SK-N-MC (cell line): ENCODE results near the gene SLC35A5.
A peak's percentile ranks its signal among the peaks of the same experiment; 100 is the strongest.
"Not testable (repeated sequence)": the region's sequence is repeated elsewhere in the genome, so short reads cannot be mapped to it uniquely, and the experiment has no call there.

Source experiments
- DNase-seq: peaks from one replicate; pipeline ENCODE4 v3.0.0-alpha.2; 2011; ENCODE audit warnings: low read depth, low spot score
- H3K27ac ChIP-seq: fragments of 200-600 bp; sonication (generic); 2 replicates; pipeline ENCODE4 v1.5.1; 2016; ENCODE audit warnings: mixed run types
- H3K36me3 ChIP-seq: fragments of 200-600 bp; sonication (generic); 2 replicates; pipeline ENCODE4 v1.6.1; 2017; ENCODE audit warnings: antibody characterized with exemption, low read length, mixed read lengths; ENCODE audit not compliant: insufficient read depth
- H3K4me3 ChIP-seq: fragments of 200-600 bp; sonication (generic); 2 replicates; pipeline ENCODE4 v1.5.1; 2016
- H3K9ac ChIP-seq: fragments of 200-600 bp; sonication (generic); 2 replicates; pipeline ENCODE4 v1.8.0; 2017; ENCODE audit warnings: mixed run types, mixed read lengths; ENCODE audit not compliant: insufficient read length
- H3K9me3 ChIP-seq: fragments of 200-600 bp; sonication (generic); 2 replicates; pipeline ENCODE4 v1.6.1; 2017; ENCODE audit warnings: low read depth, mild to moderate bottlenecking, antibody characterized with exemption, low read length, moderate library complexity, mixed read lengths
- EZH2 ChIP-seq: fragments of 200-600 bp; sonication (generic); IDR thresholded peaks from one replicate; pipeline ENCODE4 v1.6.1; 2017; ENCODE audit warnings: antibody characterized with exemption
- FOXP2 ChIP-seq: optimal IDR thresholded peaks from 2 replicates; pipeline ENCODE3; 2011; ENCODE audit warnings: mild to moderate bottlenecking, moderate library complexity; ENCODE audit not compliant: insufficient read depth; ENCODE audit errors: extremely low read length, control extremely low read depth
- POLR2AphosphoS5 ChIP-seq: IDR thresholded peaks from 2 replicates; pipeline ENCODE4 v1.6.1; 2012; ENCODE audit warnings: mild to moderate bottlenecking, low read depth, low read length, borderline replicate concordance

The SLC35A5 gene, protein sequence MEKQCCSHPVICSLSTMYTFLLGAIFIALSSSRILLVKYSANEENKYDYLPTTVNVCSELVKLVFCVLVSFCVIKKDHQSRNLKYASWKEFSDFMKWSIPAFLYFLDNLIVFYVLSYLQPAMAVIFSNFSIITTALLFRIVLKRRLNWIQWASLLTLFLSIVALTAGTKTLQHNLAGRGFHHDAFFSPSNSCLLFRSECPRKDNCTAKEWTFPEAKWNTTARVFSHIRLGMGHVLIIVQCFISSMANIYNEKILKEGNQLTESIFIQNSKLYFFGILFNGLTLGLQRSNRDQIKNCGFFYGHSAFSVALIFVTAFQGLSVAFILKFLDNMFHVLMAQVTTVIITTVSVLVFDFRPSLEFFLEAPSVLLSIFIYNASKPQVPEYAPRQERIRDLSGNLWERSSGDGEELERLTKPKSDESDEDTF

DNA sequence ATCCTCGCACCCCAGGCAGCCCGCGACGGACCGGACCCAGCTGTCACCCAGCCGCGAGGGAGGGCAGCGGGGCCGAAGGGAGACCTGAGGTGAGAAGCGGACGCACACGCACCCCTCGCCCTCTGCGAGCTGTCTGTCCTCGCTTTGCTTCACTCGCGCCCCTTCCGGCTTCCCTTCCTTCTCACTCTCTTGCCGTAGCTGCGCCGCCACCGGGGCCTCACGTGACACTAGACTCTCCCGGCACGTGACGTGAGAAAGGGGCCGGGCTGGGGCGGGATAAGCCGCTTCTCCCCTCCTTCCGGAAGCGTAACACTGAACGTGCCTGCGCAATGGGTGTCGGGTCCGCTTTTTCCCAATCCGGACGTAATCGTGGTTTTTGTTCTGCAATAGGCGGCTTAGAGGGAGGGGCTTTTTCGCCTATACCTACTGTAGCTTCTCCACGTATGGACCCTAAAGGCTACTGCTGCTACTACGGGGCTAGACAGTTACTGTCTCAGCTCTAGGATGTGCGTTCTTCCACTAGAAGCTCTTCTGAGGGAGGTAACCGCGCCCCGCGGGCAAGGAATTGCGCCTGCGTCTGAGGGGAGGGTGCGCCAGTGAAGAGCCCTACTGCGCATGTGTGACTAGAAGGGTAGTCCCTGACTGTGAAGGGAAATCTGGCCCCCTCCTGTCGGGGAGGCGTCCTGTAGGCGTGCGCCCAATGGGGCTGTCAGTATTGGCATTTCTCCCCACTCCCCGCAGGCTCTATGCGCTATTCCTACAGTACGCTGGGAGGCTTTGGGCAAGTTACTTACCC lies at the start of gene SLC35A5, which contains the start of gene ATG3:
SLC35A5 (plus strand) TSS at position 312 of the 796 bp plus-strand sequence. CDS start 1,359 bp downstream, outside the sequence.
ATG3 (minus strand) TSS at position 229 of the 796 bp plus-strand sequence. CDS start 434 bp downstream, outside the sequence.
- H3K36me3 ChIP-seq: peaks cover 9% of the 10 kb centered on the region
- H3K4me3 ChIP-seq: peak within 1 kb of the TSS; percentile 86
- no peaks in the 10 kb centered on the region for H3K9me3 ChIP-seq
- peak within 1 kb of the TSS; percentile 93 for H3K9ac ChIP-seq
- peak; percentile 93 for DNase-seq
- H3K27ac ChIP-seq: peak within 1 kb of the TSS; percentile 98
- TF ChIP-seq POLR2AphosphoS5: peak; percentile 94
- TF ChIP-seq FOXP2: no peak
- TF ChIP-seq EZH2: no peak

DNA sequence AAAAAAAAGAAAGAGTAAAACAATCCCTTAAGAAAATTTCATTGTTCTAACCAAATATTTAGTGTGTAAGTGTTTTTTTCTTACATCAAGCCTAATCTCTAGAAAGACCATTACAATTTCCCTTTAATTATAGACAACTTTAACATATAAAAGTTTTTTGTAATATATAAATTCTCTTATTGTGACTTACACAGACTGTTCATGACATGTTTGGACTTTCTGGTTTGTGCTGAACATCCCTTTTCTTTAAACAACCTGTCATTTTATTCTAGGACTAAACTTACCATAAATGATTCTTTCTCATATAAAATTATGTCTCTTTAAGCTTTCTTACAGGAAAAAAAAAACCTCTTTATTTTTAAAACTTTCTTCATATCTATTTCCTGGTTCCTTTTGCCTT lies 49.5 kb upstream of the SLC35A5 start:
- H3K27ac ChIP-seq: no peak overlapping the region
- no peaks in the 10 kb centered on the region for H3K9me3 ChIP-seq
- H3K36me3 ChIP-seq: no peaks in the 10 kb centered on the region
- H3K4me3 ChIP-seq: no peak overlapping the region
- no peak for DNase-seq
- TF ChIP-seq POLR2AphosphoS5 (no peak), EZH2 (no peak), FOXP2 (no peak)
- H3K9ac ChIP-seq: no peak overlapping the region

DNA sequence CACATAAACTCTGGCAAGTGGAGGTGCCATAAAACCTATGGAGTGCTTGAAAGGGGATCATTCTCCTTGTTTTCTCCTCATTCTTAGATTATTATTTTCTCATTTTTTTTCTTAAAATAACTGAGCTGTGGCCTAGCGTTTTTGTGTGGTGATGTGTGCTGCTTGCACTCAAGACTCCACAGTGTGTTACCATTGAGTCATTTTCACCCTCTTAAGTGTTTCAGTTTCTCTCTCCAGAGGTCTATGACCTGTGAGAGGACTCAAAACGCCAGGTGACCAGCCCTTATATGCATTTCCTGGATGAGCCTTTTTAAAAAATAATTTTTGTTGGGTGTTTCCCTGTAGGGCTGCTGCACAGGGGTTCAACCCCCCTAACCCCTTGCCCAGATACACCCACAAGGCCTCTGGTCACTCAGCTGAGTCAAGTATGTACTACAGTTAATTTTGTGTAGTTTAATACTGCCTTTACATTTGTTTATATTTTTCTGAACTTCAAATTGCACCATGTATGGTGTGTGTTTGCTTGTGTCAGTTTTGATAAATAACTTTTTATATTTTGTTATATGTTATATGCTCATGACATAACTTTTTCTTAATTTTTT lies 47.2 kb upstream of the SLC35A5 start:
- H3K4me3 ChIP-seq: no peak overlapping the region
- H3K9me3 ChIP-seq: no peaks in the 10 kb centered on the region
- H3K9ac ChIP-seq: no peak overlapping the region
- H3K36me3 ChIP-seq: no peaks in the 10 kb centered on the region
- no peak for TF ChIP-seq POLR2AphosphoS5
- no peak for TF ChIP-seq EZH2
- no peak for TF ChIP-seq FOXP2
- DNase-seq: no peak
- H3K27ac ChIP-seq: no peak overlapping the region

DNA sequence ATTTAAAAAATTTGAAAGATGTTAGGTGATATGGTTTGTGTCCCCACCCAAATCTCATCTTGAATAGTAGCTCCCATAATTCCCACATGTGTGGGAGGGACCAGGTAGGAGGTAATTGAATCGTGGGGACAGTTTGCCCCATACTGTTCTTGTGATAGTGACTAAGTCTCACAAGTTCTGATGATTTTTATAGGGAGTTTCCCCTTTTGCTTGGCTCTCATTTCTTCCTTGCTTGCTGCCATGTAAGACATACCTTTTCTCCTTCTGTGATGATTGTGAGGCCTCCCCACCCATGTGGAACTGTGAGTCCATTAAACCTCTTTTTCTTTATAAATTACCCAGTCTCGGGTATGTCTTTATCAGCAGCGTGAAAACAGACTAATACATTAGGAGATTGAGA lies 42.9 kb upstream of the SLC35A5 start:
- not testable (repeated sequence) for H3K27ac ChIP-seq, H3K4me3 ChIP-seq, H3K9me3 ChIP-seq, H3K9ac ChIP-seq, DNase-seq, H3K36me3 ChIP-seq

DNA sequence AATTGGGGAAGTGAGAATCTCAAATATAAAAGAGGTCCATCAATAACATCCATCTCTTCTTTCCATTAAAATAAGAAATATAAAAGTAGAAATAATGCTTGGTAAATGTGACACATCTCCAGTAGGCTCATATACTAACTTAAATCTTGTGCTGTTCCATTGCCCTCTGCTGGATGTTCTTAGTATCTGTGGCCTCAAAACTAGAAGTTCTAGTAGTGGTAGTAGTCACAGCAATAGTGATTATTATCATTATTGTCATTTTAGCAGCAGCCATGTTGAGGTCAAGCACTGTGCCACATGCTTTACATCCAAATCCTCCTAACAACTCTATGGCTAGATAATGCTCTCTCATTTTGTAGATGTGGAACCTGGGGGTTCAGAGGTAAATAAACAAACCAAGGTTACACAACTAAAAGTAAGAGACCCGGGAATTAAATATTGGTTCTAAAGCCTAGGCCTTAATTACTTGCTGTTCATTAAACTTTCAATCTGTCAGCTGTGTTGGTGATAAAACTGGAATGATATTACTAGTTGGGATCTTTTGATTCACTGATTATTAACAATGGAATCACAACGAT lies 42.3 kb upstream of the SLC35A5 start:
- TF ChIP-seq FOXP2 (no peak), EZH2 (no peak), POLR2AphosphoS5 (no peak)
- Histone ChIP-seq H3K27ac (no peak overlapping the region), H3K36me3 (no peaks in the 10 kb centered on the region), H3K9me3 (no peaks in the 10 kb centered on the region), H3K4me3 (no peak overlapping the region), H3K9ac (no peak overlapping the region)
- peak; percentile 22 for DNase-seq

DNA sequence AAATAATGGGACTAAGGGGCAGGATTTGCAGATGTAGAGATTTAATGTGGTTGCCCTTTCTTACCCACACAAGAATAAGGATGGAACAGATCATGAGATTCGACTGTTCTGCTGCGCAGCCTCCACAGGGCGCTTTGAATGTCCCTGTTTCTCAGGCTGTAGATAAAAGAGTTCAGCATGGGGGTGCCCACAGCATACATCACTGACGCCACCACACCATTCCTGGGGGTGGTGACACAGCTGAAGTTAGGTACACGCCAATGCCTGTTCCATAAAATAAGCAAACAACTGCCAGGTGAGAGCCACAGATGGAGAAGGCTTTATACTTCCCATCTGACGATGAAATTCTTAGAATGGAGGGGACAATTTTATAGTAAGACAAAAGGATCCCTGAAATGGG lies 37.7 kb upstream of the SLC35A5 start:
- not testable (repeated sequence) for H3K9ac ChIP-seq, H3K27ac ChIP-seq, H3K36me3 ChIP-seq, DNase-seq, H3K4me3 ChIP-seq, H3K9me3 ChIP-seq

DNA sequence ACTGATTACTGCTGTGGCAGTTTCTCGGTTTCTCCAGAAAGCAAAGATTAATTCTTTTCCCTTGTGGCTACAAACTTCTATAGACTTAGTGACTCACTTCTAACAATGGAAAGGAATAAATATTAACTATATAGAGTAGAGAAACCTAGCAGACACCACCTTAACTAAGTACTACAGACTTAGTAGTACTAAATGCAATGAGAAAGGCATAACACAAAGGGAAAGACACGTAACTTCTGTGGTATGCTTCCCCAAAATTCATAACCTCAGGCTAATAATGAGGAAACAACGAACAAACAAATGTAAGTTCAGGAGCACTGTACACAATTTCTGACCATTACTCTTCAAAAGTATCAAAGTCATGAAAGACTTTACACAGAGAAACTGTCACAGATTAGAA lies 31.3 kb upstream of the SLC35A5 start:
- no peaks in the 10 kb centered on the region for H3K9me3 ChIP-seq
- H3K4me3 ChIP-seq: no peak overlapping the region
- H3K36me3 ChIP-seq: peaks cover 26% of the 10 kb centered on the region
- H3K9ac ChIP-seq: no peak overlapping the region
- no peak overlapping the region for H3K27ac ChIP-seq
- TF ChIP-seq POLR2AphosphoS5: no peak
- no peak for TF ChIP-seq EZH2
- TF ChIP-seq FOXP2: no peak
- no peak for DNase-seq

DNA sequence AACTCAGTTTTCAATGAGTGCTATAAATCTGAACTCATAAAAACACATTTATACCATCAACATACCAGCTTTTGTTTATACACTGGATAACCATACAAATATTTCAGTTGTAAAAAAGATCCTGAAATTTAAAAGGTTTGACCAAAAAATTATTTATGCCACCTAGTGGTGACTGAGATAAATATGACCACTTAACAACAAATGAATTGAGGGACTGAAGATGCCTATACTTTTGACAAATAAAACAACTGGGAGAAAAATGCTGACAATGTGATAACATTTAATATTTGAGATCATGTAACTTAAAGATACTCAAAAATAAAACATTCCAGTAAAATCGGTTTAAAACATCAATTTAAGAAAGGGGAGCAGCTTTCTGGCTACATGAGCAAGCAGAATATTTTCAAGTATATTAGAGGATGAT lies 30.5 kb upstream of the SLC35A5 start:
- no peak overlapping the region for H3K9ac ChIP-seq
- no peaks in the 10 kb centered on the region for H3K9me3 ChIP-seq
- peak; percentile 14 for DNase-seq
- TF ChIP-seq FOXP2: no peak
- TF ChIP-seq POLR2AphosphoS5: no peak
- no peak for TF ChIP-seq EZH2
- H3K4me3 ChIP-seq: no peak overlapping the region
- H3K36me3 ChIP-seq: peaks cover 30% of the 10 kb centered on the region
- H3K27ac ChIP-seq: no peak overlapping the region
